ENCODE results near the gene TBC1D2.

TBC1D2 gene

DNA sequence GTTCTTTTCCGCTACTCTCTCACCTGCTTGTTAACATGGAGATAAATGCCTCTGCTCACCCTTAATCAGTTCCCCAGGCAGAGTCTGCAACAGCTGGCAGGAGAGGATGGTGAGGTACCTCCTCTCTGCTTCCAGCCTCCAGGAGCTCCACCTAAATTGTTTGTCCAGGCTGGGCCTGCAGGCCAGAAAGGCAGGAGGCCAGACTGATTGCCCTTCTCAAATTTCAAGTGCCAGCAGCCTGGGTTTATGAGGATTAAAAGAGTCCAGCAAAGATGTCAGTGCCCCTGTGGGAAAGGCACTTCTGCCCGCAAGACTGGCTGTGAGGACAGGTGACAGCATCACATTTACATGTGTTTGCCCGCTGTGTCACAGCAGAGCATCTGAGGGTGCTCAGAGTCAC lies 82.8 kb downstream of the TBC1D2 start:
- H3K27me3 ChIP-seq (ENCODE audit: insufficient read depth, low read length, poor library complexity), result no peaks in the 10 kb centered on the region
- no peak overlapping the region for H2AFZ ChIP-seq (ENCODE audit: low read depth, low read length)
- peaks cover 6% of the 10 kb centered on the region for H4K20me1 ChIP-seq (ENCODE audit: insufficient read depth, low read length)
- no peaks in the 10 kb centered on the region for H3K9me3 ChIP-seq (ENCODE audit: insufficient read depth, low read length, severe bottlenecking)
- H3K79me2 ChIP-seq (ENCODE audit: insufficient read depth, low read length), result no peaks in the 10 kb centered on the region
- ATAC-seq (ENCODE audit: insufficient read depth, low read depth) (no peak), DNase-seq (no peak)
- H3K36me3 ChIP-seq (ENCODE audit: insufficient read depth, low read length), result no peaks in the 10 kb centered on the region
- no peaks in the 10 kb centered on the region for H3K4me1 ChIP-seq (ENCODE audit: insufficient read depth, low read length)
- H3K4me3 ChIP-seq (ENCODE audit: low read depth in 1 of 2, low read length in 2 of 2), result no peak overlapping the region
- TF ChIP-seq EZH2 (IDR thresholded peaks at IDR 0.05; ENCODE audit: borderline replicate concordance, low read depth, low read length, severe bottlenecking), result no peak
- TF ChIP-seq, protein P1, sequence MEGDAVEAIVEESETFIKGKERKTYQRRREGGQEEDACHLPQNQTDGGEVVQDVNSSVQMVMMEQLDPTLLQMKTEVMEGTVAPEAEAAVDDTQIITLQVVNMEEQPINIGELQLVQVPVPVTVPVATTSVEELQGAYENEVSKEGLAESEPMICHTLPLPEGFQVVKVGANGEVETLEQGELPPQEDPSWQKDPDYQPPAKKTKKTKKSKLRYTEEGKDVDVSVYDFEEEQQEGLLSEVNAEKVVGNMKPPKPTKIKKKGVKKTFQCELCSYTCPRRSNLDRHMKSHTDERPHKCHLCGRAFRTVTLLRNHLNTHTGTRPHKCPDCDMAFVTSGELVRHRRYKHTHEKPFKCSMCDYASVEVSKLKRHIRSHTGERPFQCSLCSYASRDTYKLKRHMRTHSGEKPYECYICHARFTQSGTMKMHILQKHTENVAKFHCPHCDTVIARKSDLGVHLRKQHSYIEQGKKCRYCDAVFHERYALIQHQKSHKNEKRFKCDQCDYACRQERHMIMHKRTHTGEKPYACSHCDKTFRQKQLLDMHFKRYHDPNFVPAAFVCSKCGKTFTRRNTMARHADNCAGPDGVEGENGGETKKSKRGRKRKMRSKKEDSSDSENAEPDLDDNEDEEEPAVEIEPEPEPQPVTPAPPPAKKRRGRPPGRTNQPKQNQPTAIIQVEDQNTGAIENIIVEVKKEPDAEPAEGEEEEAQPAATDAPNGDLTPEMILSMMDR (IDR thresholded peaks at IDR 0.05; ENCODE audit: borderline replicate concordance, extremely low read depth, low read length, poor library complexity, severe bottlenecking), result no peak
- no peak overlapping the region for H3K27ac ChIP-seq (ENCODE audit: low read length)
- H3K4me2 ChIP-seq (ENCODE audit: insufficient read depth, low read length), result no peak overlapping the region
- no peak overlapping the region for H3K9ac ChIP-seq (ENCODE audit: low read depth, low read length)

DNA sequence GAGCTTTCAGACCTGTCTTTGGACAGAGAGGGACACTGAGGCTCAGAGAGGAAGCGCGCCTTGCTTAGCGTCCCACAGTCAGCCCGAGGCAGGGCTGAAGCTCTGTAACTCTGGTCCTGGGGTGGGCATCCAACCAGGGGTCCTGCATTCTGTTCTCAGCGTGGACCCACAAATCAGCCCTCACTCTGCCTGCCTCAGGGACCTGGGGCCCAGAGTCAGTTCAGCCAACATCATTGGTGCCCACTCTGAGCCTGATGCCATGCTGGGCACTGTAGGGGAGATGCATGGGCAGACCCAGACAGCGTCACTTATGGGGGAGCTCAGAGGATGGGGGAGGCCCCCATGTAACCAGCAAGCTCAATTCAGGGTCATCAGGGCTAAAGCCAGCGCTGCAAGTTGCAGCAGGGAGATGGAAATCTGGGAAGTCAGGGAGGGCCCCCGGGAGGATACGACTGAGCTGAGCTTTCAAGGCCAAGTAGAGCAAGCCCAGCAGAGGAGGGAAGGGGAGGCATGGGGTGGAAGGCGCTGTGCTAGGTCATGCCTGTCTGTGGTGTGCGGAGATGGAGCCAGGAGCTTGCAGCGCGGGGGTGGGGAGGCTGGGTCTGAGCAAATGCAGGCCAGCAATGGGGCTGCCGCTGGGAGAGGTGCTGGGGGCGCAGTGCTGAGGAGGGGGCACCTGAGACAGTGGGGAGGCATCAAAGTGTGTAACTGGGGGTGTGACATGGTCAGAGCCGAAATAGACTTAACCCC lies 84.1 kb downstream of the TBC1D2 start:
- TF ChIP-seq EZH2 (IDR thresholded peaks at IDR 0.05; ENCODE audit: borderline replicate concordance, low read depth, low read length, severe bottlenecking), result no peak
- TF ChIP-seq, protein P1 (IDR thresholded peaks at IDR 0.05; ENCODE audit: borderline replicate concordance, extremely low read depth, low read length, poor library complexity, severe bottlenecking), result no peak
- H2AFZ ChIP-seq (ENCODE audit: low read depth, low read length), result no peak overlapping the region
- no peak overlapping the region for H3K4me2 ChIP-seq (ENCODE audit: insufficient read depth, low read length)
- no peak for DNase-seq
- H3K36me3 ChIP-seq (ENCODE audit: insufficient read depth, low read length), result no peaks in the 10 kb centered on the region
- H3K9me3 ChIP-seq (ENCODE audit: insufficient read depth, low read length, severe bottlenecking), result no peaks in the 10 kb centered on the region
- no peak overlapping the region for H3K27ac ChIP-seq (ENCODE audit: low read length)
- H3K79me2 ChIP-seq (ENCODE audit: insufficient read depth, low read length), result no peaks in the 10 kb centered on the region
- peaks cover 6% of the 10 kb centered on the region for H4K20me1 ChIP-seq (ENCODE audit: insufficient read depth, low read length)
- no peak overlapping the region for H3K9ac ChIP-seq (ENCODE audit: low read depth, low read length)
- H3K27me3 ChIP-seq (ENCODE audit: insufficient read depth, low read length, poor library complexity), result no peaks in the 10 kb centered on the region
- ATAC-seq (ENCODE audit: insufficient read depth, low read depth), result no peak
- H3K4me1 ChIP-seq (ENCODE audit: insufficient read depth, low read length), result no peaks in the 10 kb centered on the region
- H3K4me3 ChIP-seq (ENCODE audit: low read depth in 1 of 2, low read length in 2 of 2), result no peak overlapping the region

DNA sequence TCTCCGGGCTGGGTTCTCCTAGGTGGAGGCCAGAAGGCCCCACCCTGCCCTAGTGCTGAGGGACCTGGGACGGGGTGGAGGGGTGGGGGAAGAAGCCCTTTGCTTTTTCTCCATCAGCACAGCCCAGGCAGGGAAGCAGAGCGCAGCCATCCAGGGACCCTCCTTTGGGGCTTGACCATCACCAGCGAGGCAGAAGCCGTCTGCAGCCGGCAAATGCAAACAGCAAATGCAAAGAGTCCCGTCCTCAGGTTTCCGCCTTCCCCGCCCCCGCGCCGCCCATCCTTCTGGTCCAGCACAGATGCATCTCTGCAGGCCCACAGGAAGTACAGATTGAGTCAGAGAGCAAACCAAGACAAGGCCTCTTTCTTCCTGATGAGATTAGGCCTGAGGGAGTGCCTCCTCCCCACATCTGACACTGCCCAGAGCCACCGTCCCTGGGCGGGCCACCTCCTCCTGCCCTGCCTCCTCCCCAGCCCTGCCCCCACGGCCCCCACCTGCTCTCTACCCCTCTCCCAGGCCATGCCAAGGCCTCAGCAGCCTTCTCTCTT lies 86.4 kb downstream of the TBC1D2 start:
- no peaks in the 10 kb centered on the region for H3K36me3 ChIP-seq (ENCODE audit: insufficient read depth, low read length)
- no peak overlapping the region for H3K9ac ChIP-seq (ENCODE audit: low read depth, low read length)
- no peaks in the 10 kb centered on the region for H3K79me2 ChIP-seq (ENCODE audit: insufficient read depth, low read length)
- H3K27me3 ChIP-seq (ENCODE audit: insufficient read depth, low read length, poor library complexity), result no peaks in the 10 kb centered on the region
- H3K4me1 ChIP-seq (ENCODE audit: insufficient read depth, low read length), result no peaks in the 10 kb centered on the region
- no peaks in the 10 kb centered on the region for H3K9me3 ChIP-seq (ENCODE audit: insufficient read depth, low read length, severe bottlenecking)
- H3K27ac ChIP-seq (ENCODE audit: low read length), result no peak overlapping the region
- DNase-seq (no peak), ATAC-seq (ENCODE audit: insufficient read depth, low read depth) (no peak)
- TF ChIP-seq, protein P1 (IDR thresholded peaks at IDR 0.05; ENCODE audit: borderline replicate concordance, extremely low read depth, low read length, poor library complexity, severe bottlenecking), result no peak
- TF ChIP-seq EZH2 (IDR thresholded peaks at IDR 0.05; ENCODE audit: borderline replicate concordance, low read depth, low read length, severe bottlenecking), result no peak
- no peak overlapping the region for H3K4me3 ChIP-seq (ENCODE audit: low read depth in 1 of 2, low read length in 2 of 2)
- peaks cover 6% of the 10 kb centered on the region for H4K20me1 ChIP-seq (ENCODE audit: insufficient read depth, low read length)
- H2AFZ ChIP-seq (ENCODE audit: low read depth, low read length), result no peak overlapping the region
- H3K4me2 ChIP-seq (ENCODE audit: insufficient read depth, low read length), result no peak overlapping the region
